Adrenal gland (tissue), 12 donors: ENCODE data around the gene GCH1. TPM values are rescaled to one million over a fixed set of nuclear protein-coding genes. Genes with fewer than 3 reads are reported as not detected.

Experiments used
- DNase-seq, 7 donors: peaks; one replicate each; pipeline ENCODE4 v3.0.0-alpha.2; 2019 to 2020
- H3K27ac ChIP-seq, 5 donors: fragments of 200-600 bp; sonication (generic) in 4 of 5; 1 replicate in 3 of 5; 2 replicates in 2 of 5; pipeline versions ENCODE4 v1.5.1 to v1.8.0; 2016 to 2020; ENCODE audit warnings: mild to moderate bottlenecking in 1 of 5
- H3K27me3 ChIP-seq: fragments of 200-600 bp; 2 replicates; pipeline ENCODE4 v1.8.0; 2021
- H3K36me3 ChIP-seq, 2 donors: fragments of 200-600 bp; replicated peaks in 1 of 2; 1 replicate in 1 of 2; 2 replicates in 1 of 2; pipeline versions ENCODE4 v1.5.1 to v1.8.0; 2018 to 2022
- H3K4me1 ChIP-seq, 2 donors: fragments of 200-600 bp; replicated peaks in 1 of 2; 1 replicate in 1 of 2; 2 replicates in 1 of 2; pipeline versions ENCODE4 v1.5.1 to v1.8.0; 2018 to 2021
- H3K4me3 ChIP-seq, 4 donors: fragments of 200-600 bp; sonication (generic) in 3 of 4; one replicate each; pipeline ENCODE4 v1.5.1; 2016 to 2018
- H3K9me3 ChIP-seq, 3 donors: fragments of 200-600 bp; sonication (generic) in 1 of 3; replicated peaks in 1 of 3; 1 replicate in 2 of 3; 2 replicates in 1 of 3; pipeline versions ENCODE4 v1.5.1 to v1.8.0; 2016 to 2021
- CTCF ChIP-seq, 6 experiments: fragments of 450-650 bp in 4 of 6; fragments of 200-600 bp in 2 of 6; sonication (generic) in 1 of 6; IDR thresholded peaks; 1 replicate in 5 of 6; 2 replicates in 1 of 6; pipeline versions ENCODE4 v1.5.1 to v1.8.0; 2016 to 2021; ENCODE audit warnings: antibody characterized with exemption in 6 of 6, mild to moderate bottlenecking in 2 of 6, moderate library complexity in 1 of 6
- POLR2A ChIP-seq, 2 donors: fragments of 450-650 bp; IDR thresholded peaks; one replicate each; pipeline ENCODE4 v1.6.1; 2017; ENCODE audit warnings: antibody characterized with exemption in 2 of 2, mild to moderate bottlenecking in 2 of 2, moderate library complexity in 1 of 2
- WGBS, 4 donors: extraction: QIAGEN DNeasy Blood & Tissue Kit in 2 of 4; methylation state at CpG; one replicate each; pipeline versions ENCODE4 v1.1.5 to v1.1.7; 2013 to 2017; 5-methylcytosine and 5-hydroxymethylcytosine counted together
- intact Hi-C, 2 donors: fragments of 100-400 bp; cut with DNase I; formaldehyde crosslinking; loops; one replicate each; pipeline versions ENCODE4 v1.14.1 to v1.15.0; 2022 to 2023
- polyA plus RNA-seq, 3 donors: library from polyadenylated mRNA; stranded (reverse); fragments of 200-250 nt in 2 of 3; fragments of 350-450 nt in 1 of 3; fragmentation: Illumina TruSeq in 1 of 3; extraction: RNeasy Lipid Tissue Mini Kit (QIAGEN cat#74804) in 1 of 3; gene quantifications; one replicate each; pipeline ENCODE4 v1.2.3, GENCODE V29; 2013 to 2014
- total RNA-seq, 9 donors: library from RNA; depleted of rRNA in 4 of 9; stranded (reverse); fragments of >200 nt in 4 of 9; fragments of 120-200 nt in 1 of 9; fragmentation: NEBNext Ultra II Directional in 1 of 9; extraction: Animal tissue kit (Norgen Biotek cat#: 25700) in 1 of 9; gene quantifications; one replicate each; pipeline versions ENCODE4 v1.1.0 to v1.2.4, GENCODE V29; 2013 to 2023
- donor health status: healthy with polysubstance abuse.
- donor health status: Bipolar disorder and iron deficiency.
- donor health status: DM: yes; HTN: yes; CAD: no.
- donor health status: DM: no; HTN: no; CAD: no.
- donor health status: DM: no; HTN: no; CAD: no.
- donor health status: DM: yes; HTN: yes; CAD: no.

The GCH1 gene
- total and polyA plus RNA-seq, 12 donors: 2.8 to 29.8 (median 10.3) TPM

- TF ChIP-seq CTCF (IDR thresholded peaks at IDR 0.05) (no peak), POLR2A (IDR thresholded peaks at IDR 0.05) (no peak)
- intact Hi-C loops: no loop called here
- no peak overlapping the region for H3K27ac ChIP-seq
- no peaks in the 10 kb centered on the region for H3K36me3 ChIP-seq
- H3K4me3 ChIP-seq: no peak overlapping the region
- H3K9me3 ChIP-seq: peaks cover 0 to 4% (median 0%) of the 10 kb centered on the region in 3 donors
- no peak for DNase-seq
- no peaks in the 10 kb centered on the region for H3K4me1 ChIP-seq
- no peaks in the 10 kb centered on the region for H3K27me3 ChIP-seq
- 48 to 50% (median 50%) methylated on average over 2 of the region's 2 CpGs for WGBS, 4 donors
Observed at GRCh38 chr14:54935100-54935499, 32.5 kb upstream of the GCH1 start.

GRCh38 chr14:54933006-54933405, 30.4 kb upstream of the GCH1 start:
- TF ChIP-seq CTCF (IDR thresholded peaks at IDR 0.05): no peak
- no peak for TF ChIP-seq POLR2A (IDR thresholded peaks at IDR 0.05)
- Histone ChIP-seq H3K27me3 (no peaks in the 10 kb centered on the region), H3K4me3 (no peak overlapping the region), H3K9me3 (peaks cover 0 to 4% (median 0%) of the 10 kb centered on the region in 3 donors), H3K27ac (no peak overlapping the region), H3K4me1 (no peaks in the 10 kb centered on the region), H3K36me3 (no peaks in the 10 kb centered on the region)
- DNase-seq: no peak
- 81 to 86% (median 83%) methylated on average over 1 of the region's 1 CpG for WGBS, 4 donors
- intact Hi-C loops: no loop called here

GRCh38 chr14:54931598-54932340, 29.1 kb upstream of the GCH1 start:
- H3K9me3 ChIP-seq: peaks cover 0 to 3% (median 0%) of the 10 kb centered on the region in 3 donors
- H3K4me1 ChIP-seq: no peaks in the 10 kb centered on the region
- intact Hi-C loops: no loop called here
- H3K4me3 ChIP-seq: no peak overlapping the region
- DNase-seq: no peak
- no peak overlapping the region for H3K27ac ChIP-seq
- H3K27me3 ChIP-seq: no peaks in the 10 kb centered on the region
- no peaks in the 10 kb centered on the region for H3K36me3 ChIP-seq
- TF ChIP-seq CTCF (IDR thresholded peaks at IDR 0.05) (no peak), POLR2A (IDR thresholded peaks at IDR 0.05) (no peak)
- 85 to 98% (median 91%) methylated on average over 3 of the region's 3 CpGs for WGBS, 4 donors

GRCh38 chr14:54931101-54931500, 28.5 kb upstream of the GCH1 start:
- H3K4me1 ChIP-seq: no peaks in the 10 kb centered on the region
- H3K9me3 ChIP-seq: no peaks in the 10 kb centered on the region
- intact Hi-C loops: no loop called here
- WGBS, 4 donors: 88 to 100% (median 94%) methylated on average over 1 of the region's 1 CpG
- TF ChIP-seq CTCF (IDR thresholded peaks at IDR 0.05): no peak
- no peak for TF ChIP-seq POLR2A (IDR thresholded peaks at IDR 0.05)
- H3K4me3 ChIP-seq: no peak overlapping the region
- no peaks in the 10 kb centered on the region for H3K36me3 ChIP-seq
- no peak overlapping the region for H3K27ac ChIP-seq
- H3K27me3 ChIP-seq: no peaks in the 10 kb centered on the region
- DNase-seq: no peak
